ENCODE data around the gene OGFOD3.

The OGFOD3 gene

GRCh38 chr17:82411396-82412053 lies 6.9 kb downstream of the OGFOD3 start:
- Histone ChIP-seq H3K4me1 (ENCODE audit: insufficient read depth, low read length) (peaks cover 10% of the 10 kb centered on the region; the same call in 1 of the 2 replicates), H3K9ac (ENCODE audit: low read depth, low read length) (no peak overlapping the region), H3K4me3 (ENCODE audit: low read depth in 1 of 2, low read length in 2 of 2) (no peak overlapping the region), H4K20me1 (ENCODE audit: insufficient read depth, low read length) (peaks cover 20% of the 10 kb centered on the region), H3K4me2 (ENCODE audit: insufficient read depth, low read length) (no peak overlapping the region), H3K27me3 (ENCODE audit: insufficient read depth, low read length, poor library complexity) (no peaks in the 10 kb centered on the region), H2AFZ (ENCODE audit: low read depth, low read length) (no peak overlapping the region), H3K9me3 (ENCODE audit: insufficient read depth, low read length, severe bottlenecking) (no peaks in the 10 kb centered on the region), H3K27ac (ENCODE audit: low read length) (no peak overlapping the region), H3K36me3 (ENCODE audit: insufficient read depth, low read length) (peaks cover 20% of the 10 kb centered on the region), H3K79me2 (ENCODE audit: insufficient read depth, low read length) (peaks cover 22% of the 10 kb centered on the region)
- DNase-seq, result no peak
- ATAC-seq (ENCODE audit: insufficient read depth, low read depth), result no peak
- no peak for TF ChIP-seq EZH2 (IDR thresholded peaks at IDR 0.05; ENCODE audit: borderline replicate concordance, low read depth, low read length, severe bottlenecking)
- TF ChIP-seq CTCF (IDR thresholded peaks at IDR 0.05; ENCODE audit: borderline replicate concordance, extremely low read depth, low read length, poor library complexity, severe bottlenecking), result no peak

- Histone ChIP-seq H3K4me3 (ENCODE audit: low read depth in 1 of 2, low read length in 2 of 2) (no peak overlapping the region), H3K79me2 (ENCODE audit: insufficient read depth, low read length) (peaks cover 14% of the 10 kb centered on the region; the same call in 1 of the 2 replicates), H2AFZ (ENCODE audit: low read depth, low read length) (no peak overlapping the region), H3K27me3 (ENCODE audit: insufficient read depth, low read length, poor library complexity) (no peaks in the 10 kb centered on the region), H3K36me3 (ENCODE audit: insufficient read depth, low read length) (peaks cover 22% of the 10 kb centered on the region), H3K4me1 (ENCODE audit: insufficient read depth, low read length) (peaks cover 9% of the 10 kb centered on the region; the same call in 1 of the 2 replicates), H4K20me1 (ENCODE audit: insufficient read depth, low read length) (peaks cover 12% of the 10 kb centered on the region), H3K27ac (ENCODE audit: low read length) (no peak overlapping the region), H3K4me2 (ENCODE audit: insufficient read depth, low read length) (no peak overlapping the region), H3K9ac (ENCODE audit: low read depth, low read length) (no peak overlapping the region), H3K9me3 (ENCODE audit: insufficient read depth, low read length, severe bottlenecking) (no peaks in the 10 kb centered on the region)
- ATAC-seq (ENCODE audit: insufficient read depth, low read depth) (no peak), DNase-seq (no peak)
- no peak for TF ChIP-seq EZH2 (IDR thresholded peaks at IDR 0.05; ENCODE audit: borderline replicate concordance, low read depth, low read length, severe bottlenecking)
- no peak for TF ChIP-seq CTCF (IDR thresholded peaks at IDR 0.05; ENCODE audit: borderline replicate concordance, extremely low read depth, low read length, poor library complexity, severe bottlenecking)
Observed at GRCh38 chr17:82410014-82410716, 8.2 kb downstream of the OGFOD3 start.

GRCh38 chr17:82408938-82409318 lies 9.5 kb downstream of the OGFOD3 start:
- Histone ChIP-seq H3K9ac (ENCODE audit: low read depth, low read length) (no peak overlapping the region), H3K9me3 (ENCODE audit: insufficient read depth, low read length, severe bottlenecking) (no peaks in the 10 kb centered on the region), H2AFZ (ENCODE audit: low read depth, low read length) (no peak overlapping the region), H3K4me2 (ENCODE audit: insufficient read depth, low read length) (no peak overlapping the region), H3K27me3 (ENCODE audit: insufficient read depth, low read length, poor library complexity) (no peaks in the 10 kb centered on the region), H4K20me1 (ENCODE audit: insufficient read depth, low read length) (peaks cover 7% of the 10 kb centered on the region; the same call in 1 of the 2 replicates), H3K36me3 (ENCODE audit: insufficient read depth, low read length) (peaks cover 22% of the 10 kb centered on the region), H3K4me1 (ENCODE audit: insufficient read depth, low read length) (no peaks in the 10 kb centered on the region), H3K27ac (ENCODE audit: low read length) (no peak overlapping the region), H3K4me3 (ENCODE audit: low read depth in 1 of 2, low read length in 2 of 2) (no peak overlapping the region), H3K79me2 (ENCODE audit: insufficient read depth, low read length) (peaks cover 10% of the 10 kb centered on the region; the same call in 1 of the 2 replicates)
- no peak for DNase-seq
- TF ChIP-seq CTCF (IDR thresholded peaks at IDR 0.05; ENCODE audit: borderline replicate concordance, extremely low read depth, low read length, poor library complexity, severe bottlenecking) (no peak), EZH2 (IDR thresholded peaks at IDR 0.05; ENCODE audit: borderline replicate concordance, low read depth, low read length, severe bottlenecking) (no peak)
- no peak for ATAC-seq (ENCODE audit: insufficient read depth, low read depth)
